H1 (cell line): ENCODE data around the gene ARHGAP26. TPM values are rescaled to one million over a fixed set of nuclear protein-coding genes. Genes with fewer than 3 reads are reported as not detected.

Experiments used
- SIN3A ChIP-seq, 2 experiments: IDR thresholded peaks in 1 of 2; conservative IDR thresholded peaks in 1 of 2; 2 replicates each; pipeline ENCODE4 v1.6.1; 2011 to 2012; ENCODE audit warnings: low read length in 2 of 2, improper control_type of control experiment in 1 of 2, low read depth in 1 of 2, mild to moderate bottlenecking in 1 of 2
- SUZ12 ChIP-seq: fragments of 200-600 bp; sonication (generic); IDR thresholded peaks from 2 replicates; pipeline ENCODE4 v1.6.1; 2012; ENCODE audit warnings: mild to moderate bottlenecking, inconsistent platforms, low read length, moderate library complexity, mixed read lengths
- polyA plus RNA-seq, 7 experiments: library from polyadenylated mRNA; depleted of rRNA in 3 of 7; stranded (reverse) in 5 of 7; unstranded in 2 of 7; fragments of >200 nt in 5 of 7; fragments of 200-250 nt in 2 of 7; gene quantifications; 1 replicate in 5 of 7; 2 replicates in 1 of 7; 4 replicates in 1 of 7; pipeline versions ENCODE4 v1.2.1 to v1.2.3, GENCODE V29; 2011 to 2013; ENCODE audit warnings: missing spikeins in 2 of 7, mixed read lengths in 2 of 7
- total RNA-seq: library from RNA; stranded (reverse); fragmentation: NEBNext Ultra II Directional; extraction: Animal tissue kit (Norgen Biotek cat#: 25700); gene quantifications from 2 replicates; pipeline ENCODE4 v1.2.1, GENCODE V29; 2021
- TF ChIP-seq, protein P1 (sequence below): fragments of 300-600 bp; sonication (generic); IDR thresholded peaks from 2 replicates; pipeline ENCODE4 v1.7.1; 2012; ENCODE audit warnings: low read length, moderate library complexity, mild to moderate bottlenecking, inconsistent platforms; ENCODE audit not compliant: insufficient replicate concordance

Gene ARHGAP26
- total and polyA plus RNA-seq, 2 of the 8 experiments (the other 6 are each of a cell fraction or from before 2014, with no cell fraction given), result 7.1 to 24.8 TPM

DNA sequence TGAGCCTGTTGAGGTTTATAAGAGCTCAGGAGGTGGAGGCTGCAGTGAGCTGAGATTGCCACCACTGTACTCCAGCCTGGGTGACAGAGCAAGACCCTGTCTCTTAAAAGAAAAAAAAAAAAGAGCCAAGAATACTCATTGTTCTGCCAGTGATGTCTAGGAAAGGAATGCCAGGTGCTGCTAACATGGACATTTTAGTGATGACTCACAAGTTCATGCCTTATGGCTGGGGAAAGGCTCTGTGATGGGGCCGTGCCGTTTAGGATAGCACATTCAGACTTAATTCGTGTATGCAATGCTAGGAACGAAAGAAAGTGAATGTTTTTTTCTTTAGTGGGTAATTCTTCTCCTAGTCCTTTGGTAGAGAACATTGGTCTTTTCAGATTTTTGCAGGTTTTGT is 134.2 kb downstream of the ARHGAP26 start (continued):
- TF ChIP-seq, protein P1, sequence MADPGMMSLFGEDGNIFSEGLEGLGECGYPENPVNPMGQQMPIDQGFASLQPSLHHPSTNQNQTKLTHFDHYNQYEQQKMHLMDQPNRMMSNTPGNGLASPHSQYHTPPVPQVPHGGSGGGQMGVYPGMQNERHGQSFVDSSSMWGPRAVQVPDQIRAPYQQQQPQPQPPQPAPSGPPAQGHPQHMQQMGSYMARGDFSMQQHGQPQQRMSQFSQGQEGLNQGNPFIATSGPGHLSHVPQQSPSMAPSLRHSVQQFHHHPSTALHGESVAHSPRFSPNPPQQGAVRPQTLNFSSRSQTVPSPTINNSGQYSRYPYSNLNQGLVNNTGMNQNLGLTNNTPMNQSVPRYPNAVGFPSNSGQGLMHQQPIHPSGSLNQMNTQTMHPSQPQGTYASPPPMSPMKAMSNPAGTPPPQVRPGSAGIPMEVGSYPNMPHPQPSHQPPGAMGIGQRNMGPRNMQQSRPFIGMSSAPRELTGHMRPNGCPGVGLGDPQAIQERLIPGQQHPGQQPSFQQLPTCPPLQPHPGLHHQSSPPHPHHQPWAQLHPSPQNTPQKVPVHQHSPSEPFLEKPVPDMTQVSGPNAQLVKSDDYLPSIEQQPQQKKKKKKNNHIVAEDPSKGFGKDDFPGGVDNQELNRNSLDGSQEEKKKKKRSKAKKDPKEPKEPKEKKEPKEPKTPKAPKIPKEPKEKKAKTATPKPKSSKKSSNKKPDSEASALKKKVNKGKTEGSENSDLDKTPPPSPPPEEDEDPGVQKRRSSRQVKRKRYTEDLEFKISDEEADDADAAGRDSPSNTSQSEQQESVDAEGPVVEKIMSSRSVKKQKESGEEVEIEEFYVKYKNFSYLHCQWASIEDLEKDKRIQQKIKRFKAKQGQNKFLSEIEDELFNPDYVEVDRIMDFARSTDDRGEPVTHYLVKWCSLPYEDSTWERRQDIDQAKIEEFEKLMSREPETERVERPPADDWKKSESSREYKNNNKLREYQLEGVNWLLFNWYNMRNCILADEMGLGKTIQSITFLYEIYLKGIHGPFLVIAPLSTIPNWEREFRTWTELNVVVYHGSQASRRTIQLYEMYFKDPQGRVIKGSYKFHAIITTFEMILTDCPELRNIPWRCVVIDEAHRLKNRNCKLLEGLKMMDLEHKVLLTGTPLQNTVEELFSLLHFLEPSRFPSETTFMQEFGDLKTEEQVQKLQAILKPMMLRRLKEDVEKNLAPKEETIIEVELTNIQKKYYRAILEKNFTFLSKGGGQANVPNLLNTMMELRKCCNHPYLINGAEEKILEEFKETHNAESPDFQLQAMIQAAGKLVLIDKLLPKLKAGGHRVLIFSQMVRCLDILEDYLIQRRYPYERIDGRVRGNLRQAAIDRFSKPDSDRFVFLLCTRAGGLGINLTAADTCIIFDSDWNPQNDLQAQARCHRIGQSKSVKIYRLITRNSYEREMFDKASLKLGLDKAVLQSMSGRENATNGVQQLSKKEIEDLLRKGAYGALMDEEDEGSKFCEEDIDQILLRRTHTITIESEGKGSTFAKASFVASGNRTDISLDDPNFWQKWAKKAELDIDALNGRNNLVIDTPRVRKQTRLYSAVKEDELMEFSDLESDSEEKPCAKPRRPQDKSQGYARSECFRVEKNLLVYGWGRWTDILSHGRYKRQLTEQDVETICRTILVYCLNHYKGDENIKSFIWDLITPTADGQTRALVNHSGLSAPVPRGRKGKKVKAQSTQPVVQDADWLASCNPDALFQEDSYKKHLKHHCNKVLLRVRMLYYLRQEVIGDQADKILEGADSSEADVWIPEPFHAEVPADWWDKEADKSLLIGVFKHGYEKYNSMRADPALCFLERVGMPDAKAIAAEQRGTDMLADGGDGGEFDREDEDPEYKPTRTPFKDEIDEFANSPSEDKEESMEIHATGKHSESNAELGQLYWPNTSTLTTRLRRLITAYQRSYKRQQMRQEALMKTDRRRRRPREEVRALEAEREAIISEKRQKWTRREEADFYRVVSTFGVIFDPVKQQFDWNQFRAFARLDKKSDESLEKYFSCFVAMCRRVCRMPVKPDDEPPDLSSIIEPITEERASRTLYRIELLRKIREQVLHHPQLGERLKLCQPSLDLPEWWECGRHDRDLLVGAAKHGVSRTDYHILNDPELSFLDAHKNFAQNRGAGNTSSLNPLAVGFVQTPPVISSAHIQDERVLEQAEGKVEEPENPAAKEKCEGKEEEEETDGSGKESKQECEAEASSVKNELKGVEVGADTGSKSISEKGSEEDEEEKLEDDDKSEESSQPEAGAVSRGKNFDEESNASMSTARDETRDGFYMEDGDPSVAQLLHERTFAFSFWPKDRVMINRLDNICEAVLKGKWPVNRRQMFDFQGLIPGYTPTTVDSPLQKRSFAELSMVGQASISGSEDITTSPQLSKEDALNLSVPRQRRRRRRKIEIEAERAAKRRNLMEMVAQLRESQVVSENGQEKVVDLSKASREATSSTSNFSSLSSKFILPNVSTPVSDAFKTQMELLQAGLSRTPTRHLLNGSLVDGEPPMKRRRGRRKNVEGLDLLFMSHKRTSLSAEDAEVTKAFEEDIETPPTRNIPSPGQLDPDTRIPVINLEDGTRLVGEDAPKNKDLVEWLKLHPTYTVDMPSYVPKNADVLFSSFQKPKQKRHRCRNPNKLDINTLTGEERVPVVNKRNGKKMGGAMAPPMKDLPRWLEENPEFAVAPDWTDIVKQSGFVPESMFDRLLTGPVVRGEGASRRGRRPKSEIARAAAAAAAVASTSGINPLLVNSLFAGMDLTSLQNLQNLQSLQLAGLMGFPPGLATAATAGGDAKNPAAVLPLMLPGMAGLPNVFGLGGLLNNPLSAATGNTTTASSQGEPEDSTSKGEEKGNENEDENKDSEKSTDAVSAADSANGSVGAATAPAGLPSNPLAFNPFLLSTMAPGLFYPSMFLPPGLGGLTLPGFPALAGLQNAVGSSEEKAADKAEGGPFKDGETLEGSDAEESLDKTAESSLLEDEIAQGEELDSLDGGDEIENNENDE, result no peak
- TF ChIP-seq SIN3A (conservative IDR thresholded peaks at IDR 0.05 in 1 of 2, IDR thresholded peaks at IDR 0.05 in 1 of 2; ENCODE audit: low read depth in 1 of 2, low read length in 2 of 2), result no peak
- no peak for TF ChIP-seq SUZ12
- TF ChIP-seq, all 59 proteins: peak for 0
